HL-60 (cell line): ENCODE results near the gene TOR1AIP1.

Source experiments
- DNase-seq, 2 experiments: peaks; one replicate each; pipeline ENCODE4 v3.0.0-alpha.2; 2010 to 2020; ENCODE audit warnings: low read depth in 1 of 2, low spot score in 1 of 2
- H3K27ac ChIP-seq: fragments of 250-450 bp; sonication (Bioruptor Pico); replicated peaks from 2 replicates; pipeline ENCODE4 v1.5.1; 2020; ENCODE audit warnings: mild to moderate bottlenecking, moderate library complexity
- H3K27me3 ChIP-seq: fragments of 250-450 bp; sonication (Bioruptor Pico); 2 replicates; pipeline ENCODE4 v1.5.1; 2021; ENCODE audit warnings: mild to moderate bottlenecking, moderate library complexity; ENCODE audit not compliant: insufficient read depth, poor library complexity, severe bottlenecking
- H3K4me3 ChIP-seq: replicated peaks from 2 replicates; pipeline ENCODE4 v1.5.1; 2011; ENCODE audit warnings: mild to moderate bottlenecking, control low read depth, low read length; ENCODE audit not compliant: insufficient read depth
- CTCF ChIP-seq: IDR thresholded peaks from one replicate; pipeline ENCODE4 v1.5.1; 2011; ENCODE audit warnings: low read length, control low read depth, inconsistent platforms; ENCODE audit not compliant: insufficient read depth
- GABPA ChIP-seq: IDR thresholded peaks from 2 replicates; pipeline ENCODE4 v1.6.1; 2012; ENCODE audit warnings: low read depth
- POLR2AphosphoS5 ChIP-seq: IDR thresholded peaks from 2 replicates; pipeline ENCODE4 v1.6.1; 2012; ENCODE audit warnings: low read depth
- REST ChIP-seq: IDR thresholded peaks from 2 replicates; pipeline ENCODE4 v1.6.1; 2012; ENCODE audit warnings: low read depth; ENCODE audit not compliant: insufficient replicate concordance
- SPI1 ChIP-seq: IDR thresholded peaks from 2 replicates; pipeline ENCODE4 v1.6.1; 2012; ENCODE audit warnings: low read depth, mild to moderate bottlenecking, borderline replicate concordance

TOR1AIP1 gene

GRCh38 chr1:179937668-179938254 is 55.7 kb downstream of the TOR1AIP1 start:
- no peaks in the 10 kb centered on the region for H3K27me3 ChIP-seq
- no peak overlapping the region for H3K4me3 ChIP-seq
- TF ChIP-seq GABPA (no peak), REST (no peak)
- no peak overlapping the region for H3K27ac ChIP-seq
- no peak for DNase-seq

- H3K27me3 ChIP-seq, result no peaks in the 10 kb centered on the region
- H3K4me3 ChIP-seq, result no peak overlapping the region
- no peak for TF ChIP-seq POLR2AphosphoS5
- no peak for TF ChIP-seq GABPA
- TF ChIP-seq REST, result no peak
- TF ChIP-seq SPI1, result no peak
- TF ChIP-seq CTCF, result no peak
- H3K27ac ChIP-seq, result no peak overlapping the region
- DNase-seq, result no peak
Measured at GRCh38 chr1:179938752-179939151, 56.7 kb downstream of the TOR1AIP1 start.

GRCh38 chr1:179939941-179940340 is 57.9 kb downstream of the TOR1AIP1 start:
- DNase-seq, result no peak
- TF ChIP-seq REST, result no peak
- TF ChIP-seq GABPA, result no peak
- no peak for TF ChIP-seq POLR2AphosphoS5
- no peak for TF ChIP-seq SPI1
- no peak for TF ChIP-seq CTCF
- H3K27ac ChIP-seq, result no peak overlapping the region
- H3K4me3 ChIP-seq, result no peak overlapping the region
- H3K27me3 ChIP-seq, result no peaks in the 10 kb centered on the region
